ENCODE results near the gene GCN1. TPM values are rescaled to one million over a fixed set of nuclear protein-coding genes. Genes with fewer than 3 reads are reported as not detected.
A peak's percentile ranks its signal among the peaks of the same experiment; 100 is the strongest.

GCN1 gene
- total RNA-seq, 1 donor from 2014 or later: 36.0 TPM

DNA sequence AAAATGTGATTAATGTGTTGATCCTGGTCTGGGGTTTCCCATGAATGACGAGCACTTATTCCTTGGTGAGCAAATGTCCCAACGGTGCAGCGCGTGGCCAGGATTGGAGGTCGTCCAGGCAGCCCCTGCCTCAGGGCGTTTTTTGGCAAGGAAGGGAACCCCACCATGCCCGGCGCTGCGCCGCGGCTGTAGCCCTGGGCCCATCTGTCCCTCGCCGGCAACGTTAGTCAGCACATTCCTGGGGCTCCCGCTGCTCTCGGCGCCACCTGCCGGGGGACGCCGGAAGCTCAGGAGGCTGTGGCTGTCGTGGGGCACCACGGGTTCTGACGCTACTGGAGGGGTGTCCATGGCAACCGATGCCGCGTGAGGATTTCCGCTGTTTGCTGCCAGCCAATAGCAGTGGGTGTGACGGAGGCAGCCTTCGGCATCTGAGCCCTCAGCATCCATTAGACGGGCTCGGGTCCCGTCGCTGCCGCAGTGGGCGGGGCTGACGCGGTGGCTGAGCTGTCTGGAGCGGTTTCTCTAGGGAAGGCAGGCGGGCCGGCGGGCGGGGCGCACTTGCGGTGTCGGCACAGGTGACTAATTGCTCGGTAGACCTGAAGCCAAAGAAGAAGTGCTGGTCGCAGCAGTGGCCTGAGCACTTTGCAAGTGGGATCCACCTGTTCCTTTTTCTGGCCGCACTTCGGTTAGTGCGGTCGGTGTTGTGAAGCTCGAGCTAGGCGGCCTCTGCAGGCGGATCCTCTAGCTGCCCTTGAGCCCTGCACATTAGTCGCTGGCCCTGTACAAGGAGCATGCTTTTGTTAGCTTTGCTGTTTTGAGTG, 107.5 kb downstream of the GCN1 start:
- no peaks in the 10 kb centered on the region for H3K36me3 ChIP-seq
- peak; percentile 98 for DNase-seq
- peak overlapping the region; percentile 69 for H3K4me3 ChIP-seq
- peak; percentile 98 for TF ChIP-seq CTCF (IDR thresholded peaks at IDR 0.05; ENCODE audit: borderline replicate concordance)
- no peaks in the 10 kb centered on the region for H3K9me3 ChIP-seq (replicated peaks)
- peak overlapping the region; percentile 87 for H3K27ac ChIP-seq (replicated peaks)
- no peaks in the 10 kb centered on the region for H3K27me3 ChIP-seq (ENCODE audit: low read depth)
- H3K4me1 ChIP-seq: peaks cover 15% of the 10 kb centered on the region
- intact Hi-C loops (cut with micrococcal nuclease): no loop called here

GRCh38 chr12:120085920-120086645, 108.4 kb downstream of the GCN1 start:
- H3K27me3 ChIP-seq (ENCODE audit: low read depth): no peaks in the 10 kb centered on the region
- no peak for DNase-seq
- intact Hi-C loops (cut with micrococcal nuclease): no loop called here
- no peaks in the 10 kb centered on the region for H3K9me3 ChIP-seq (replicated peaks)
- no peaks in the 10 kb centered on the region for H3K36me3 ChIP-seq
- peak overlapping the region; percentile 87 for H3K27ac ChIP-seq (replicated peaks)
- TF ChIP-seq CTCF (IDR thresholded peaks at IDR 0.05; ENCODE audit: borderline replicate concordance): no peak
- H3K4me3 ChIP-seq: peak overlapping the region; percentile 69
- peaks cover 15% of the 10 kb centered on the region for H3K4me1 ChIP-seq

DNA sequence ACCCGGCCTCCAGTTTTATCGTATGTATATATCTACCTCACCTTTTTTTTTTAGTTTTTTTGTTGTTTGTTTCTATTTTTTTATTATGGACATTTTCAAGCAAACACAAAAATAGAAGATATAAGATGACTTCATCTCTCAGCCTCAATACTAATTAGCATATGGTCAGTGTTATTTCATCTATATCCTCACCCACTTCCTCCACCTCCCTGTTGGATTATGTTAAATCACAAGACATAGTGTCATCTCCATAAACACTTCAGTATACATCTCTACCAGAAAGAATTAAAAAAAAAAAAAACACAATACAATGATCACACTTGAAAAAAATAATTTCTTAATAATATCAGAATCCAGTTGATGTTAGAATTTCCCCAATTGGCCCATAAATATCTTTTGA, 112.9 kb downstream of the GCN1 start:
- intact Hi-C loops (cut with micrococcal nuclease): no loop called here

DNA sequence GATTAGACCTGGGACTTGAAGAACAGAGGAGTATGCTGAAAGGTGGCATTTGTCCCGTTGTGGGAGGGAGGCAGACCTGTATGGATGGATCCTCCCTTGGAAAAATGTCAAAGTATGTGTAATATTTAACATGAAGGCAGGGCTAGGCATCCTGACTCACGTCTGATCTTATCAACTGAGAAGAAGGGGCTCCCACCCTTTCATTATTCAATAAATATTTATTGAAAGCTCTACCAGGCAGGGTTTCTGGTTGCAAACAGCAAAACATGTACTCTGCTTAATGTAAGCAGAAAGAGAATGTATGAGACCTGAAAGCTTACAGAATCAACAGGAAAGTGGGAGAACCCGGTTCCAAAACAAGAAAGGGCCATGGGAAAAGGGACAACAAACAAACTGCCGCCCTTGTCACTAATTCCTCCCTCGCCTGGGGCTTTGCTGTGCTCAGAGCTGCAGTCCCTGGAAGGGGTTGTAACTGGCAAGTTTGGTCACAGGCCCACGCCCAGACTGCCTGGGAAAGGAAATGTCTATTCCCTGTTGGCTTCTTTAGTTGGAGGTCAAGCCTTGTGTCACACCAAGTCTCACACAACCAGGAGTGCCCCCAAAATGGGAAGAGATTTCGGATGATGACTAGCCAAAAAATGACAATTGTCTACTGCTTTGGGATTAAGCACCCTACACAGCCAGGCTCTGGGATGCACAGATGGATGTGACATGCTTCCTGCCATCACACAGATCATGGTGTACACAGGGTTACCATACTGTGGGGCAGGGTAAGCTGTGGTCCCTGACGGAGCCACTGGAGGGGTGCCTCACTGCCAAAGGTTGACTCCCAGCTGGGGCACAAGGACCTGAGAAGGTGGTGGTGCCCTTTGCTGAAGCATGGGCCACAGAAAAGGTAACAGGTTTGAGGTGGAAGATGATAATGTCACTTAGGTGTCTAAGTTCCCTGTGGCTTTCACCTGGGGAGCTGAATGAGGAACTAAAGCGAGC, 114.8 kb downstream of the GCN1 start:
- peaks cover 11% of the 10 kb centered on the region for H3K27me3 ChIP-seq (ENCODE audit: low read depth)
- no peak for DNase-seq
- intact Hi-C loops (cut with micrococcal nuclease): no loop called here
- H3K36me3 ChIP-seq: no peaks in the 10 kb centered on the region
- H3K9me3 ChIP-seq (replicated peaks): no peaks in the 10 kb centered on the region
- peak overlapping the region; percentile 3 for H3K27ac ChIP-seq (replicated peaks)
- H3K4me1 ChIP-seq: peaks cover 5% of the 10 kb centered on the region
- no peak overlapping the region for H3K4me3 ChIP-seq
- no peak for TF ChIP-seq CTCF (IDR thresholded peaks at IDR 0.05; ENCODE audit: borderline replicate concordance)

More for the DNA sequence above, 112.9 kb downstream of the GCN1 start:
- no peak for TF ChIP-seq CTCF (IDR thresholded peaks at IDR 0.05; ENCODE audit: borderline replicate concordance)
- DNase-seq: no peak
- no peak overlapping the region for H3K27ac ChIP-seq (replicated peaks)
- H3K27me3 ChIP-seq (ENCODE audit: low read depth): no peaks in the 10 kb centered on the region
- H3K4me1 ChIP-seq: peaks cover 10% of the 10 kb centered on the region
- H3K9me3 ChIP-seq (replicated peaks): no peaks in the 10 kb centered on the region
- no peaks in the 10 kb centered on the region for H3K36me3 ChIP-seq
- H3K4me3 ChIP-seq: no peak overlapping the region

- DNase-seq: no peak
- H3K36me3 ChIP-seq: no peaks in the 10 kb centered on the region
- no peaks in the 10 kb centered on the region for H3K9me3 ChIP-seq (replicated peaks)
- peaks cover 17% of the 10 kb centered on the region for H3K27me3 ChIP-seq (ENCODE audit: low read depth)
- no peak overlapping the region for H3K4me3 ChIP-seq
- H3K4me1 ChIP-seq: peaks cover 5% of the 10 kb centered on the region
- TF ChIP-seq CTCF (IDR thresholded peaks at IDR 0.05; ENCODE audit: borderline replicate concordance): no peak
- peak overlapping the region; percentile 3 for H3K27ac ChIP-seq (replicated peaks)
- intact Hi-C loops (cut with micrococcal nuclease): no loop called here
Measured at GRCh38 chr12:120078868-120079267, 115.6 kb downstream of the GCN1 start.
